ENCODE measurements around the gene ST3GAL6.
"Not testable (repeated sequence)": the region's sequence is repeated elsewhere in the genome, so short reads cannot be mapped to it uniquely, and the experiment has no call there.

The ST3GAL6 gene

GRCh38 chr3:98807561-98807960 lies 44.4 kb downstream of the ST3GAL6 start:
- no peak for DNase-seq

- DNase-seq: no peak
Measured at GRCh38 chr3:98808071-98808470, 44.9 kb downstream of the ST3GAL6 start.

GRCh38 chr3:98809557-98809956 lies 46.4 kb downstream of the ST3GAL6 start:
- no peak for DNase-seq

- DNase-seq: no peak
Measured at GRCh38 chr3:98811048-98811447, 47.9 kb downstream of the ST3GAL6 start.

GRCh38 chr3:98812851-98813374 lies 49.8 kb downstream of the ST3GAL6 start:
- DNase-seq: peak in 1 of 2 experiments; percentile 7

- no peak for DNase-seq
Measured at GRCh38 chr3:98814817-98815420, 51.8 kb downstream of the ST3GAL6 start.

GRCh38 chr3:98817547-98818041 lies 54.5 kb downstream of the ST3GAL6 start:
- DNase-seq: no peak

- DNase-seq: no peak
Measured at GRCh38 chr3:98821063-98821462, 57.9 kb downstream of the ST3GAL6 start.

GRCh38 chr3:98823791-98824190 lies 60.7 kb downstream of the ST3GAL6 start:
- no peak for DNase-seq

- DNase-seq: no peak
Measured at GRCh38 chr3:98824256-98824655, 61.1 kb downstream of the ST3GAL6 start.

- no peak for DNase-seq
Measured at GRCh38 chr3:98826126-98826525, 63.0 kb downstream of the ST3GAL6 start.

GRCh38 chr3:98827221-98827920 lies 64.2 kb downstream of the ST3GAL6 start:
- no peak for DNase-seq

- DNase-seq: no peak
Measured at GRCh38 chr3:98829246-98829832, 66.2 kb downstream of the ST3GAL6 start.

- DNase-seq: not testable (repeated sequence)
Measured at GRCh38 chr3:98831060-98831459, 67.9 kb downstream of the ST3GAL6 start.

GRCh38 chr3:98839846-98840245 lies 76.7 kb downstream of the ST3GAL6 start:
- no peak for DNase-seq

- DNase-seq: no peak
Measured at GRCh38 chr3:98843266-98843959, 80.3 kb downstream of the ST3GAL6 start.
